Measurements from ENCODE around the gene STH. TPM values are rescaled to one million over a fixed set of nuclear protein-coding genes. Genes with fewer than 3 reads are reported as not detected.

STH gene
- total RNA-seq, 3 donors from 2014 or later, result not detected

- Histone ChIP-seq H3K9me3 (no peaks in the 10 kb centered on the region), H3K27ac (peak overlapping the region in 1 of 2 donors; percentile 80), H3K36me3 (no peaks in the 10 kb centered on the region), H3K4me3 (no peak overlapping the region), H3K4me1 (no peaks in the 10 kb centered on the region), H3K27me3 (no peaks in the 10 kb centered on the region)
- DNase-seq (ENCODE audit: low spot score in 2 of 2), result no peak
- intact Hi-C loops (cut with DNase I; ENCODE audit: low total_unique reads), result no loop called here
- TF ChIP-seq POLR2A (IDR thresholded peaks at IDR 0.05) (no peak), CTCF (IDR thresholded peaks at IDR 0.05) (no peak), POLR2AphosphoS5 (IDR thresholded peaks at IDR 0.05) (no peak)
Measured at GRCh38 chr17:45971698-45972141, 27.3 kb upstream of the STH start.

GRCh38 chr17:45972531-45972930, 26.5 kb upstream of the STH start:
- intact Hi-C loops (cut with DNase I; ENCODE audit: low total_unique reads), result no loop called here
- Histone ChIP-seq H3K27me3 (no peaks in the 10 kb centered on the region), H3K27ac (peak overlapping the region; percentile 33 to 80), H3K36me3 (no peaks in the 10 kb centered on the region), H3K4me3 (no peak overlapping the region), H3K9me3 (no peaks in the 10 kb centered on the region), H3K4me1 (no peaks in the 10 kb centered on the region)
- no peak for TF ChIP-seq POLR2AphosphoS5 (IDR thresholded peaks at IDR 0.05)
- no peak for TF ChIP-seq CTCF (IDR thresholded peaks at IDR 0.05)
- no peak for TF ChIP-seq POLR2A (IDR thresholded peaks at IDR 0.05)
- no peak for DNase-seq (ENCODE audit: low spot score in 2 of 2)

- Histone ChIP-seq H3K4me3 (peak overlapping the region in 1 of 3 donors; percentile 25), H3K4me1 (no peaks in the 10 kb centered on the region), H3K9me3 (no peaks in the 10 kb centered on the region), H3K27me3 (no peaks in the 10 kb centered on the region), H3K27ac (peak overlapping the region; percentile 33 to 80), H3K36me3 (no peaks in the 10 kb centered on the region)
- peak; percentile 53 to 82 for DNase-seq (ENCODE audit: low spot score in 2 of 2)
- TF ChIP-seq POLR2A (IDR thresholded peaks at IDR 0.05) (no peak), POLR2AphosphoS5 (IDR thresholded peaks at IDR 0.05) (peak in 2 of 3 donors; percentile 30 to 61), CTCF (IDR thresholded peaks at IDR 0.05) (no peak)
- intact Hi-C loops (cut with DNase I; ENCODE audit: low total_unique reads), result loop anchor here (1.0 kb wide), 1 partner anchor 11 kb away; no protein-coding TSS in a partner anchor
Measured at GRCh38 chr17:45973099-45973780, 25.8 kb upstream of the STH start.

- Histone ChIP-seq H3K27me3 (no peaks in the 10 kb centered on the region), H3K4me1 (no peaks in the 10 kb centered on the region), H3K36me3 (no peaks in the 10 kb centered on the region), H3K4me3 (peak overlapping the region in 1 of 3 donors; percentile 25), H3K9me3 (no peaks in the 10 kb centered on the region), H3K27ac (peak overlapping the region in 1 of 2 donors; percentile 78)
- TF ChIP-seq POLR2AphosphoS5 (IDR thresholded peaks at IDR 0.05) (no peak), POLR2A (IDR thresholded peaks at IDR 0.05) (no peak), CTCF (IDR thresholded peaks at IDR 0.05) (no peak)
- DNase-seq (ENCODE audit: low spot score in 2 of 2), result no peak
- intact Hi-C loops (cut with DNase I; ENCODE audit: low total_unique reads), result loop anchor here (1.0 kb wide), 1 partner anchor 12 kb away; no protein-coding TSS in a partner anchor
Measured at GRCh38 chr17:45973946-45974859, 24.8 kb upstream of the STH start.

Measured in breast epithelium (tissue), 4 donors.